ENCODE measurements around the gene SMARCA2. TPM values are rescaled to one million over a fixed set of nuclear protein-coding genes. Genes with fewer than 3 reads are reported as not detected.

SMARCA2 gene
- total RNA-seq, 2 donors from 2014 or later = 63.8 to 109 TPM

- no peaks in the 10 kb centered on the region for H3K4me1 ChIP-seq
- H3K27ac ChIP-seq = no peak overlapping the region
- no peak overlapping the region for H3K4me3 ChIP-seq
- H3K36me3 ChIP-seq = no peaks in the 10 kb centered on the region
- no peaks in the 10 kb centered on the region for H3K27me3 ChIP-seq
- TF ChIP-seq, protein P1, sequence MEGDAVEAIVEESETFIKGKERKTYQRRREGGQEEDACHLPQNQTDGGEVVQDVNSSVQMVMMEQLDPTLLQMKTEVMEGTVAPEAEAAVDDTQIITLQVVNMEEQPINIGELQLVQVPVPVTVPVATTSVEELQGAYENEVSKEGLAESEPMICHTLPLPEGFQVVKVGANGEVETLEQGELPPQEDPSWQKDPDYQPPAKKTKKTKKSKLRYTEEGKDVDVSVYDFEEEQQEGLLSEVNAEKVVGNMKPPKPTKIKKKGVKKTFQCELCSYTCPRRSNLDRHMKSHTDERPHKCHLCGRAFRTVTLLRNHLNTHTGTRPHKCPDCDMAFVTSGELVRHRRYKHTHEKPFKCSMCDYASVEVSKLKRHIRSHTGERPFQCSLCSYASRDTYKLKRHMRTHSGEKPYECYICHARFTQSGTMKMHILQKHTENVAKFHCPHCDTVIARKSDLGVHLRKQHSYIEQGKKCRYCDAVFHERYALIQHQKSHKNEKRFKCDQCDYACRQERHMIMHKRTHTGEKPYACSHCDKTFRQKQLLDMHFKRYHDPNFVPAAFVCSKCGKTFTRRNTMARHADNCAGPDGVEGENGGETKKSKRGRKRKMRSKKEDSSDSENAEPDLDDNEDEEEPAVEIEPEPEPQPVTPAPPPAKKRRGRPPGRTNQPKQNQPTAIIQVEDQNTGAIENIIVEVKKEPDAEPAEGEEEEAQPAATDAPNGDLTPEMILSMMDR (IDR thresholded peaks at IDR 0.05) = no peak
- no peaks in the 10 kb centered on the region for H3K9me3 ChIP-seq
- no peak for DNase-seq (ENCODE audit: low spot score)
Measured at GRCh38 chr9:2199999-2200796, 185.1 kb downstream of the SMARCA2 start.

- no peak for DNase-seq (ENCODE audit: low spot score)
- TF ChIP-seq, protein P1 (IDR thresholded peaks at IDR 0.05) = no peak
- Histone ChIP-seq H3K9me3 (no peaks in the 10 kb centered on the region), H3K4me3 (no peak overlapping the region), H3K4me1 (no peaks in the 10 kb centered on the region), H3K27me3 (no peaks in the 10 kb centered on the region), H3K36me3 (no peaks in the 10 kb centered on the region), H3K27ac (peak overlapping the region in 1 of 2 donors; percentile 20)
Measured at GRCh38 chr9:2208465-2208864, 193.3 kb downstream of the SMARCA2 start.

DNA sequence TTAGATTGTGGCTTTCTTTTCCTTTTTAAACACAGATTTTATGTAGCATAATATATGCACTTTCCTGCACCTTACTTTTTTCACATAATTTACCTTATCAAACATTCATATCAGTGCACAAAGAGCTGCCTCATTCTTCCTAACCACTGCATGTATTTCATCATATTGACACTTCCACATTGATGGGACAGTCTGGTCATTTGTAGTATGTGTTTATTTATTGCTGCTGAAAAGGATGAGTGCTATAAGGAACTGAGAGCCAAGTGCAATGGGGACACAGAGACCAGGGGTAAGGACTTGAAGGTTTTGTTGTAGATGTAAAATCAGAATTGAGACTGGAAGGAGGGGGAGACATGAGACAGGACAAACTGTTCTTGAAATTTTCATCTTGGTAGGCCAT lies 193.8 kb downstream of the SMARCA2 start:
- TF ChIP-seq, protein P1 (IDR thresholded peaks at IDR 0.05) = no peak

DNA sequence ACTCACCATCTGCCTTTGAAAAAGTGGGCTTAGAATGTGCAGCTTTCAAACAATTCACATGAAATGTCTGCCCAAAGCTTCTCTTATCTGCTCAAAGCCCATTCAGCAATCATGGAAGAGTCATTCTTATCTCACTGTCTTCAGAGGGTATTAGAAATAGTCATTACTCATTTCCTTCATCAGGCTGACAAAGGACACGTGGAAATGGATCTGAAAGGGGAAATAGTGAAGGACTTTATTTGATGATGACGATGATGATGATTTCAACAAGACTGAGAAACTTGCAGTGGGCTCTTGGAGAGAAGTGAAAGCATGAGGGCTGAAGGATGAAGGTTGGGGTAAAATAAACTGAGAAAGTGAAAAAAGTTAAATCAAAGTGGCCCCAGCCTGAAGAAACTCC lies 194.3 kb downstream of the SMARCA2 start:
- peak overlapping the region in 1 of 2 donors; percentile 4 for H3K27ac ChIP-seq
- no peak for DNase-seq (ENCODE audit: low spot score)
- TF ChIP-seq, protein P1 (IDR thresholded peaks at IDR 0.05) = no peak
- no peaks in the 10 kb centered on the region for H3K9me3 ChIP-seq
- H3K4me1 ChIP-seq = no peaks in the 10 kb centered on the region
- no peak overlapping the region for H3K4me3 ChIP-seq
- H3K27me3 ChIP-seq = no peaks in the 10 kb centered on the region
- no peaks in the 10 kb centered on the region for H3K36me3 ChIP-seq

More for the DNA sequence above, 193.8 kb downstream of the SMARCA2 start:
- Histone ChIP-seq H3K36me3 (no peaks in the 10 kb centered on the region), H3K4me3 (no peak overlapping the region), H3K9me3 (no peaks in the 10 kb centered on the region), H3K27ac (peak overlapping the region in 1 of 2 donors; percentile 20), H3K27me3 (no peaks in the 10 kb centered on the region), H3K4me1 (no peaks in the 10 kb centered on the region)
- DNase-seq (ENCODE audit: low spot score) = no peak

GRCh38 chr9:2210201-2210600 lies 195.1 kb downstream of the SMARCA2 start:
- TF ChIP-seq, protein P1 (IDR thresholded peaks at IDR 0.05) = no peak
- no peak for DNase-seq (ENCODE audit: low spot score)
- Histone ChIP-seq H3K36me3 (no peaks in the 10 kb centered on the region), H3K27me3 (no peaks in the 10 kb centered on the region), H3K9me3 (no peaks in the 10 kb centered on the region), H3K4me3 (no peak overlapping the region), H3K27ac (no peak overlapping the region), H3K4me1 (no peaks in the 10 kb centered on the region)

Data from right atrium auricular region (tissue), 2 donors.